Fibroblast of mammary gland (primary cell): ENCODE measurements around the gene ILF3.

ENCODE experiments used
- DNase-seq: peaks from one replicate; pipeline ENCODE4 v3.0.0-alpha.2; 2010; ENCODE audit warnings: low read depth
- H3K4me3 ChIP-seq: 2 replicates; pipeline ENCODE4 v1.5.1; 2011; ENCODE audit warnings: low read depth, mild to moderate bottlenecking, low read length, moderate library complexity; ENCODE audit not compliant: control insufficient read depth
- TF ChIP-seq, protein P1 (sequence below): conservative IDR thresholded peaks from 2 replicates; pipeline ENCODE4 v1.5.1; 2011; ENCODE audit warnings: low read depth, low read length, inconsistent platforms; ENCODE audit not compliant: control insufficient read depth, insufficient read depth

Gene ILF3

DNA sequence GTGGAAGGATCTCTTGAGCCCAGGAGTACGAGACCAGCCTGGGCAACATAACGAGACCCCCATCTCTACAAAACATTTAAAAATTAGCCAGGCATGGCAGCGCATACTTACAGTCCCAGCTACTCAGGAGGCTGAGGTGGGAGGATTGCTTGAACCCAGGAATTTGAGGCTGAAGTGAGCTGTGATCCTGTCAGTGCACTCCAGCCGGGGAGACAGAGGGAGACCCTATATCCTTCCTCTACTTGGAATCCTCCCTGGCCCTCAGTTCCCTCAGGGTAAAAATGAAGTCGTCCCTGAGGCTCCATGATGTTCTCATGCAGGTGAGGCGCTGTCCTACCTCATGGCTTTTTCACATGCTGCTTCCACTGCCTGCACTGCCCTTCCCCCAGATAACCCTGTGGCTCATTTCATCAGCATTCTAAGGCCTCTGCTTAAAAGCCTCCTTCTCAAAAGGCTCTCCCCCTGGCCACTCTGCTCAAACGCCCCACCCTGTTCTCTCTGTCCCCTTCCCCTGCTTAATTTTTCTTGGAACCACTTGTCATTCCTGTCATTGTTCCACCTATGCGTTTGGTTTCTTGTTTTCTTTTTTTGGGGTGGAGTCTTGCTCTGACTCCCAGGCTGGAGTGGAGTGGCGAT, 82.9 kb downstream of the ILF3 start:
- no peak overlapping the region for H3K4me3 ChIP-seq
- TF ChIP-seq, protein P1, sequence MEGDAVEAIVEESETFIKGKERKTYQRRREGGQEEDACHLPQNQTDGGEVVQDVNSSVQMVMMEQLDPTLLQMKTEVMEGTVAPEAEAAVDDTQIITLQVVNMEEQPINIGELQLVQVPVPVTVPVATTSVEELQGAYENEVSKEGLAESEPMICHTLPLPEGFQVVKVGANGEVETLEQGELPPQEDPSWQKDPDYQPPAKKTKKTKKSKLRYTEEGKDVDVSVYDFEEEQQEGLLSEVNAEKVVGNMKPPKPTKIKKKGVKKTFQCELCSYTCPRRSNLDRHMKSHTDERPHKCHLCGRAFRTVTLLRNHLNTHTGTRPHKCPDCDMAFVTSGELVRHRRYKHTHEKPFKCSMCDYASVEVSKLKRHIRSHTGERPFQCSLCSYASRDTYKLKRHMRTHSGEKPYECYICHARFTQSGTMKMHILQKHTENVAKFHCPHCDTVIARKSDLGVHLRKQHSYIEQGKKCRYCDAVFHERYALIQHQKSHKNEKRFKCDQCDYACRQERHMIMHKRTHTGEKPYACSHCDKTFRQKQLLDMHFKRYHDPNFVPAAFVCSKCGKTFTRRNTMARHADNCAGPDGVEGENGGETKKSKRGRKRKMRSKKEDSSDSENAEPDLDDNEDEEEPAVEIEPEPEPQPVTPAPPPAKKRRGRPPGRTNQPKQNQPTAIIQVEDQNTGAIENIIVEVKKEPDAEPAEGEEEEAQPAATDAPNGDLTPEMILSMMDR, result no peak
- no peak for DNase-seq

DNA sequence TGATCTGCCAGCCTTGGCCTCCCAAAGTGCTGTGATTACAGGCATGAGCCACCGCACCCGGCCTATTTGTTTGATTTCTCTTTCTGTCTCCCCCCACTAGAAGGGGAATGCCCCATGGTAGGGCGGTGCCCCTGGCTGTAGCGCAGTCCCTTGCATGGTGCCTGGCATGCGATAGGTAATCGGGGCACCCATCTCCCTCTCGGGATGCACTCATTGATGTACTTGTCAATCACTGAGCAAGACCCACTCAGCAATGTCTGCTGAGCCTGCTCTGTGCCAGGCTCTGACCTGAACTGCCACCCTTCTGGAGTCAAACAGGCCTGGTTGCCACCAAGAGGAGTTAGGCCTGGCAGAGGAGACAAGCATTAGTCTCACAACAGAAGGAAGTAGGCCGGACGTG, 83.6 kb downstream of the ILF3 start:
- DNase-seq, result no peak
- H3K4me3 ChIP-seq, result no peak overlapping the region
- TF ChIP-seq, protein P1, result no peak

DNA sequence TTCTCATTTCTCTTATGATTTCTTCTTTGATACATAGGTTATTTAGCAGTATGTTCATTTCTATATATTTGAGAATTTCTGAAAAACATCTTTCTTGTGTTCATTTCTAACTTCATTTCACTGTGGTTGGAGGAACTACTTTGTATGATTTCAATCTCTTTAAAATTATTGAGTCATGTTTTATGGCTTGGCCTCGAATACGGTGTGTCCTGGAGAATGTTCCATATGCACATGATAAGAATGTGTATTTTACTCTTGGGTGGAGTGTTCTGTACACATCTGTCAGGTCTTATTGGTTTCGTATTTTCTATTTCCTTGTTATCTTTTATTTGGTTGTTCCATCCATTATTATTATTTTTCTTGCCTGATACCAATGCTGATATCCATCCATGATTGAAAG, 86.7 kb downstream of the ILF3 start:
- no peak overlapping the region for H3K4me3 ChIP-seq
- TF ChIP-seq, protein P1, result no peak
- DNase-seq, result no peak
